H1 (cell line): ENCODE measurements around the gene IGSF11.

Experiments used
- POLR2A ChIP-seq, 2 experiments: IDR thresholded peaks; 1 replicate in 1 of 2; 2 replicates in 1 of 2; pipeline ENCODE4 v1.6.1; 2011; ENCODE audit warnings: low read depth in 2 of 2, low read length in 2 of 2, mild to moderate bottlenecking in 2 of 2; ENCODE audit errors: control extremely low read depth in 1 of 2
- RXRA ChIP-seq: IDR thresholded peaks from 2 replicates; pipeline ENCODE4 v1.6.1; 2011; ENCODE audit warnings: low read depth, mild to moderate bottlenecking, low read length, moderate library complexity; ENCODE audit not compliant: insufficient read depth
- TF ChIP-seq, protein P1 (sequence below), 3 experiments: IDR thresholded peaks; 1 replicate in 2 of 3; 2 replicates in 1 of 3; pipeline versions ENCODE4 v1.5.1 to v1.6.1; 2011; ENCODE audit warnings: low read length in 3 of 3, mild to moderate bottlenecking in 3 of 3, inconsistent platforms in 2 of 3, low read depth in 1 of 3, moderate library complexity in 1 of 3; ENCODE audit not compliant: insufficient read depth in 1 of 3; ENCODE audit errors: control extremely low read depth in 1 of 3

DNA sequence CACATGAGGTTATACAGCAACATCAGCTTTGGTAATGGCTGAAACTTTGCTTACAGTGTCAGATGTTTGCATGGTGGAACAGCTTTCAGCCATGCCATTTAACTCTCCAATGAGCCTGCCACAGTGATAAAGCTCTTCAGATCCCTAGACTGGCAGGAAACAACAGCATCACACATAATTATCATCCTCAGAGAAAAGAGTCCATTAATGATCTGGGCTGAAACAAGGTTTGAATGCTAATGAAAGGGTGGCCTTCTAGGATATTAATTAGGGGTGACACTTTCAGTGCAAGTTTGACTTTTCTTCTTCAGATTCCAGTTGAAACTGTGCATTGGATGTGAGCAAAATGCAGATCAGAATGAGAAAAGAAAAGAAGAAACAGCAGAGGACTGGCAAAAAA lies 166.6 kb downstream of the IGSF11 start:
- no peak for TF ChIP-seq POLR2A (IDR thresholded peaks at IDR 0.05; ENCODE audit: control extremely low read depth in 1 of 2, low read depth in 2 of 2, low read length in 2 of 2)
- TF ChIP-seq, protein P1, sequence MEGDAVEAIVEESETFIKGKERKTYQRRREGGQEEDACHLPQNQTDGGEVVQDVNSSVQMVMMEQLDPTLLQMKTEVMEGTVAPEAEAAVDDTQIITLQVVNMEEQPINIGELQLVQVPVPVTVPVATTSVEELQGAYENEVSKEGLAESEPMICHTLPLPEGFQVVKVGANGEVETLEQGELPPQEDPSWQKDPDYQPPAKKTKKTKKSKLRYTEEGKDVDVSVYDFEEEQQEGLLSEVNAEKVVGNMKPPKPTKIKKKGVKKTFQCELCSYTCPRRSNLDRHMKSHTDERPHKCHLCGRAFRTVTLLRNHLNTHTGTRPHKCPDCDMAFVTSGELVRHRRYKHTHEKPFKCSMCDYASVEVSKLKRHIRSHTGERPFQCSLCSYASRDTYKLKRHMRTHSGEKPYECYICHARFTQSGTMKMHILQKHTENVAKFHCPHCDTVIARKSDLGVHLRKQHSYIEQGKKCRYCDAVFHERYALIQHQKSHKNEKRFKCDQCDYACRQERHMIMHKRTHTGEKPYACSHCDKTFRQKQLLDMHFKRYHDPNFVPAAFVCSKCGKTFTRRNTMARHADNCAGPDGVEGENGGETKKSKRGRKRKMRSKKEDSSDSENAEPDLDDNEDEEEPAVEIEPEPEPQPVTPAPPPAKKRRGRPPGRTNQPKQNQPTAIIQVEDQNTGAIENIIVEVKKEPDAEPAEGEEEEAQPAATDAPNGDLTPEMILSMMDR (IDR thresholded peaks at IDR 0.05; ENCODE audit: control extremely low read depth in 1 of 3, insufficient read depth in 1 of 3, low read depth in 1 of 3, low read length in 3 of 3): no peak
- TF ChIP-seq RXRA: no peak
